MCF 10A (cell line): ENCODE measurements around the gene PAGR1. TPM values are rescaled to one million over a fixed set of nuclear protein-coding genes. Genes with fewer than 3 reads are reported as not detected.
A peak's percentile ranks its signal among the peaks of the same experiment; 100 is the strongest.

Experiments
- BruUV-seq: library from RNA; stranded (reverse); fragments of 400-500 nt; replicated peaks from 2 replicates; lab custom pipeline; 2021; lab: Mats Ljungman, UMichigan
- CTCF ChIA-PET: fragments of 300-600 bp; sonication (Branson Sonifier 250); formaldehyde crosslinking; extraction: SDS; loops from one replicate; lab custom pipeline; 2021; ENCODE audit warnings: antibody characterized with exemption, inconsistent platforms; lab: Yijun Ruan, JAX
- POLR2A ChIA-PET: fragments of 300-600, 350-650 bp; sonication (Branson Sonifier 250); formaldehyde crosslinking; extraction: SDS; loops from one replicate; lab custom pipeline; 2020; ENCODE audit warnings: antibody characterized with exemption, inconsistent platforms; lab: Yijun Ruan, JAX
- DNase-seq: peaks from one replicate; pipeline ENCODE4 v3.0.0-alpha.2; 2018; ENCODE audit not compliant: unreplicated experiment
- H3K27ac Mint-ChIP-seq: one replicate; pipeline ENCODE4 v1.8.0; 2022; ENCODE audit warnings: mild to moderate bottlenecking, low read depth, mixed read lengths; ENCODE audit not compliant: unreplicated experiment
- H3K27me3 Mint-ChIP-seq: one replicate; pipeline ENCODE4 v1.8.0; 2022; ENCODE audit warnings: mixed read lengths; ENCODE audit not compliant: insufficient read depth, unreplicated experiment
- H3K36me3 Mint-ChIP-seq: one replicate; pipeline ENCODE4 v1.8.0; 2022; ENCODE audit warnings: mild to moderate bottlenecking, moderate library complexity, mixed read lengths; ENCODE audit not compliant: insufficient read depth, unreplicated experiment
- H3K4me1 Mint-ChIP-seq: one replicate; pipeline ENCODE4 v1.8.0; 2022; ENCODE audit warnings: mixed read lengths; ENCODE audit not compliant: insufficient read depth, unreplicated experiment
- H3K4me3 Mint-ChIP-seq: one replicate; pipeline ENCODE4 v1.8.0; 2022; ENCODE audit warnings: mild to moderate bottlenecking, moderate library complexity, mixed read lengths; ENCODE audit not compliant: unreplicated experiment
- H3K9me3 Mint-ChIP-seq: one replicate; pipeline ENCODE4 v1.8.0; 2022; ENCODE audit warnings: mixed read lengths; ENCODE audit not compliant: unreplicated experiment
- CTCF ChIP-seq: fragments of 200-600 bp; IDR thresholded peaks from one replicate; pipeline ENCODE4 v1.8.0; 2022; ENCODE audit warnings: antibody characterized with exemption, mild to moderate bottlenecking; ENCODE audit not compliant: unreplicated experiment
- intact Hi-C: fragments of 100-400 bp; cut with micrococcal nuclease; formaldehyde crosslinking; loops from 2 replicates; pipeline ENCODE4 v1.14.1; 2022
- total RNA-seq: library from RNA; stranded (reverse); gene quantifications from 2 replicates; pipeline ENCODE4 v1.2.3, GENCODE V29; 2022

PAGR1 gene
- total RNA-seq, 1 experiment from 2014 or later = 25.0 TPM

- H3K4me1 Mint-ChIP-seq = no peaks in the 10 kb centered on the region
- ChIA-PET CTCF (interaction anchor here (0.5 to 4.5 kb wide), 26 partner anchors 8 to 922 kb away, joined by 3 to 52 read pairs (median 4); partner anchors contain the start of genes CDIPT and MVP), POLR2A (interaction anchor here (0.6 to 3.1 kb wide), 10 partner anchors 10 to 148 kb away, joined by 3 to 20 read pairs (median 3); partner anchors contain the start of genes MVP and PAGR1)
- peaks cover 59% of the 10 kb centered on the region for H3K36me3 Mint-ChIP-seq
- no TSS peak for BruUV-seq
- H3K27ac Mint-ChIP-seq = no peak overlapping the region
- TF ChIP-seq CTCF = peak; percentile 90
- intact Hi-C loops = loop anchor here (1.0 kb wide), 2 partner anchors 29 to 148 kb away; no protein-coding TSS in a partner anchor
- no peaks in the 10 kb centered on the region for H3K27me3 Mint-ChIP-seq
- no peaks in the 10 kb centered on the region for H3K9me3 Mint-ChIP-seq
- peak; percentile 73 for DNase-seq
- no peak overlapping the region for H3K4me3 Mint-ChIP-seq
Measured at GRCh38 chr16:29848420-29849297, 32.7 kb downstream of the PAGR1 start.

- DNase-seq = no peak
- Mint-ChIP-seq H3K9me3 (no peaks in the 10 kb centered on the region), H3K4me3 (no peak overlapping the region), H3K27ac (no peak overlapping the region), H3K4me1 (no peaks in the 10 kb centered on the region), H3K27me3 (no peaks in the 10 kb centered on the region), H3K36me3 (peaks cover 61% of the 10 kb centered on the region)
- intact Hi-C loops = no loop called here
- no peak for TF ChIP-seq CTCF
- ChIA-PET POLR2A (interaction anchor here (1.8 to 3.1 kb wide), 3 partner anchors 29 to 42 kb away, joined by 5 to 20 read pairs (median 9); partner anchors contain the start of genes MVP and PAGR1), CTCF (interaction anchor here (0.5 to 4.5 kb wide), 14 partner anchors 10 to 170 kb away, joined by 3 to 52 read pairs (median 3); partner anchors contain the start of gene MVP)
- BruUV-seq = no TSS peak
Measured at GRCh38 chr16:29849505-29849904, 33.6 kb downstream of the PAGR1 start.

- ChIA-PET CTCF (no interaction called here), POLR2A (no interaction called here)
- peaks cover 53% of the 10 kb centered on the region for H3K36me3 Mint-ChIP-seq
- TF ChIP-seq CTCF = no peak
- no peaks in the 10 kb centered on the region for H3K27me3 Mint-ChIP-seq
- no peak overlapping the region for H3K27ac Mint-ChIP-seq
- BruUV-seq = no TSS peak
- DNase-seq = no peak
- H3K4me3 Mint-ChIP-seq = no peak overlapping the region
- H3K9me3 Mint-ChIP-seq = no peaks in the 10 kb centered on the region
- no peaks in the 10 kb centered on the region for H3K4me1 Mint-ChIP-seq
- intact Hi-C loops = no loop called here
Measured at GRCh38 chr16:29850998-29851397, 35.0 kb downstream of the PAGR1 start.

GRCh38 chr16:29852654-29853053, 36.7 kb downstream of the PAGR1 start:
- TF ChIP-seq CTCF = no peak
- no peaks in the 10 kb centered on the region for H3K9me3 Mint-ChIP-seq
- H3K27ac Mint-ChIP-seq = no peak overlapping the region
- peaks cover 42% of the 10 kb centered on the region for H3K36me3 Mint-ChIP-seq
- BruUV-seq = no TSS peak
- H3K27me3 Mint-ChIP-seq = no peaks in the 10 kb centered on the region
- H3K4me3 Mint-ChIP-seq = no peak overlapping the region
- no peak for DNase-seq
- H3K4me1 Mint-ChIP-seq = no peaks in the 10 kb centered on the region
- ChIA-PET POLR2A (interaction anchor here (0.6 to 1.8 kb wide), 3 partner anchors 8 to 32 kb away, joined by 3 to 4 read pairs (median 3); partner anchors contain the start of gene MVP), CTCF (interaction anchor here (0.5 to 1.2 kb wide), 3 partner anchors 9 to 28 kb away, joined by 3 to 4 read pairs (median 3); no protein-coding TSS in a partner anchor)
- intact Hi-C loops = no loop called here
